Activated CD4-positive, alpha-beta T cell treated with anti-CD3 and anti-CD28 coated beads for 1 hour (primary cell): ENCODE results near the gene PUM2.

Experiments
- DNase-seq: peaks from one replicate; pipeline ENCODE4 v3.0.0-alpha.2; 2020

The PUM2 gene

DNA sequence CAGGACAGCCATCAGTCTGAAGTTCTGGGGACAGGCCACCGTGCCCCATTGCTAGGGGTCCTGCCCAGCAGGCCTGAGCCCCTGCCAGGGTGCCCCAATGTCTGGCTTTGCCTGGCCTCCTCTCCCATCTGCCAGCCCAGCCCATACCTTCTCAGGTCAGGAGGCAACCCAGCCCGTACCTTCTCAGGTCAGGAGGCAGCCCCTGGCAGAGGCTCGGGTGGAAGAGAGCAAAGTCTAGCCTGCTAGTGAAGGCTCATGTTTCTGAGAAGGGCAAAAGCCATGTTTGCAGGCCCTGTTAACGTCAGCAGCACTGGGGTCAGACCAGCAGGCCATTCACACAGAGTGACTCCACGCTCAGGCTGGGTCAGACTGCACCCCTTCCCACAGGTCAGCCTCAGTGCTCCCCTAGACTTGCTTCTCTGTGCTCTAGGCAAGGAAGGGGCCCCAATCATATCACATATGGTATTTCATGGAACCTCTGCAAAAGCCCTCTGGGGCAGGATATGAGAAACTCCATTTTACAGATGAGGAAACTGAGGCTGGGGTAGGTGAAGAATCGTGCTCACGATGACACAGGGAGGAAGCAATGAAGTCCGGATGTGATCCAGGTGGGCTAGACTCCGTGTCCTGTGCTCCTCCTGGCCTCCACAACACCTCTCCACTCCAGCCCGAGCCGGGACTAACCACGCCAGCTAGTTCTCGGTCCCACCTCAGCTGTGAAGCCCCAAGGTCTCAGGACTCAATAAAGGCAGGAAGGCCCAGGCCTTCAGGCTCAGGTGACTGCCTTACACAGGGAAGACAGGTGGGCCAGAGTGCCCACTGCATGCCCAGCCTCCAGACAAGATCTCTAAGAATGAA, 135.2 kb downstream of the PUM2 start:
- no peak for DNase-seq

DNA sequence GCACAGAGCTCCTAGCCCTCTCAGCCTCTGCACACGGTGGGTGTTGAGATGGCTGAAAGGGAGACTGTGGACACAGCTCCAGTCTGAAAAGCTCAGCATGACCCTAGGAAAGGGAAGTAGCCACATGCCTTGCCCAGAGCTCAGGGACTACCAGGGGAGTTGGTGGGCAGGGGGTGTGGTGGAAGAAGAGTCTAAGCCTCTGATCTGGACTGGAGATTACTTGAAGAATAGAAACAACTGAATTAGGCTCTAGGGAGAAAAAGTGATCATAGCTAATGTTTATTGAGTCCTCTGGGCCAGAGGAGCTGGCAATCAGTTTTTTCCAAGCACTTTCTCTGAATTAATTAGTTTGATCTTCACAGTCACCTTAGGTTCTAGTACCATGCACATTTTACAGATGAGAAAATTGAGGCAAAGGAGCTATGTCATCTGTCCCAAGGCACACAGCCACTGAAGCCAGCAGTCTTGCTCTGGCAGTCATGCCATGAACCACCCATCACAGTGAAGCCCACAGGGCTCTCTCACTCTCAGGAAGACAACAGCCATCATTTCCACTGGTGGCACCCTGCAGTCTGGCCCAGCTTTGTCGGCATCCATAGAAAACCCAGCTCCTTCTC, 136.0 kb downstream of the PUM2 start:
- no peak for DNase-seq

GRCh38 chr2:20213651-20214565, 136.7 kb downstream of the PUM2 start:
- no peak for DNase-seq

GRCh38 chr2:20212871-20213503, 137.7 kb downstream of the PUM2 start:
- DNase-seq = no peak

- no peak for DNase-seq
These were observed 138.2 kb downstream of the PUM2 start for GRCh38 chr2:20212459-20212870.

- DNase-seq = no peak
These were observed 138.7 kb downstream of the PUM2 start for GRCh38 chr2:20211860-20212458.

GRCh38 chr2:20211420-20211819, 139.2 kb downstream of the PUM2 start:
- no peak for DNase-seq

DNA sequence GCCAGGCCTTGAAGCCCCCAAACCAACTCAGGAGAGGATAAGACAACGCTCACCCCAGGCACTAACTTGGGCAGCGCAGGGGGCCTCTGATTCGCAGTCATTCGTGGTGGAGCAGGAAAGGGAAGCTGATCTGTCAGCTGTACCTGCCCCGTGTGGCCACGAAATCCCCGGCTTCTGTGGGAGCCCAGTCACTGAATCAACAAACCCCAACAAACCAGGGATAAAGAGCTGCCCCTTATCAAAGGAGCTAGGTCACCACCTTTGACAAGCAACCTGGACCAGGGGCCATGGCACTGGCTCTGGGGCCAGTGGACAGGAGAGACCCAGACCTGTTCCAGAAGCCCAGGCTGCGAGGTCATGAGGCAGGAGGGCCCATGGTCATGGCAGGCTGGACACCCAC, 140.2 kb downstream of the PUM2 start:
- no peak for DNase-seq

DNA sequence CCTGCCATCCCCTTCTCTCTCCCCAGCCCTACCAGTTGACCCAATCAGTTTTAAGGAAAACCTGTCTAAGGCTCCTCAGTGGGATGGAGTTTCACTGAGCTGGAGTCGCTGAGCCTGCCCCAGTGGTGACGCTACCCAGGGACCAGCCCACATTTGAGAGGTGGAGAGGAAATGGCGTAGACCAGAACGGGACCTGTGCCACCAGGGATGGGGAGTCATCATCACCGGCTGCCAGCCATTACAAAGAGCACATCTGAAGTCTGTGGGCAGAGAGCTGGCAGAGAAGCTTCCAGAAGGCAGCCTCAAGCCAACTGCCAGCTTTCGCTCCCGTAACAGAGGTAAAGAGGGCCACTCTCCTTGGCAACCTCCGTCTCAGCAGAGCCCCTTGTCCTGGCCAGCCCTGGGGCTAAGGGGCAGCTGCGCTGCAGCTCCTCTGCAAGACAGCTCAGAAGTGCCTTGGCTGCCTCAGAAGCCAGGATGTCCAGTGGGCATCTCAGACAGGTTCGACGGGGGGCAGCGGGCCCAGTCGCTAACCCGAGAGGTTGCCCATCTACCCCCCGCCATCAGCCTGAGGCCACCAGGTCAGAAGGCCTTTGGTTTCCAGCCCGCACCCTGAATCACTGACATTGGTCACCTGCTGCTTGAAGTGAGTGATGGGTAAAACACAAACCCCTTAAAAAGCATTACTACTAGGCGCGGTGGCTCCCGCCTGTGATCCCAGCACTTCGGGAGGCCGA, 141.1 kb downstream of the PUM2 start:
- DNase-seq = no peak

DNA sequence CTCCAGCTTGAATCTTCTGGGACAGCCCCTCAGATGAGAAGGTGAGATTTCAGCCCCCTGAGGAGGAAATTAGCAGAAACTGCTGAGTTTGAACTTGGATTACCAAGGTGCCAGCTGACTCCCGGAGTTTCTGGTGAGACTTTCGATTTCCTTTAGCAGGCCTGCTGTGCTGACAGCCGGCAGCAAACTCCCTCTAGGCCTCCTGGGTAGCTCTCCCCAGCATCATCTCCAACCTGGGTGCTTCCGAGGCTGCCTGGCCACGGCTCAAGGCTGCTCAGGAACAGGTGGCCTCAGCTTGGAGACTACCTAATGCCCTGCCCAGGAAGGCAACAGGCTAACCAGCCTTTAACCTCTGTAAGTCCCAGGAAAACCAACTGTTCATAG, 142.2 kb downstream of the PUM2 start:
- DNase-seq = no peak

- no peak for DNase-seq
These were observed 143.6 kb downstream of the PUM2 start for GRCh38 chr2:20207051-20207450.

DNA sequence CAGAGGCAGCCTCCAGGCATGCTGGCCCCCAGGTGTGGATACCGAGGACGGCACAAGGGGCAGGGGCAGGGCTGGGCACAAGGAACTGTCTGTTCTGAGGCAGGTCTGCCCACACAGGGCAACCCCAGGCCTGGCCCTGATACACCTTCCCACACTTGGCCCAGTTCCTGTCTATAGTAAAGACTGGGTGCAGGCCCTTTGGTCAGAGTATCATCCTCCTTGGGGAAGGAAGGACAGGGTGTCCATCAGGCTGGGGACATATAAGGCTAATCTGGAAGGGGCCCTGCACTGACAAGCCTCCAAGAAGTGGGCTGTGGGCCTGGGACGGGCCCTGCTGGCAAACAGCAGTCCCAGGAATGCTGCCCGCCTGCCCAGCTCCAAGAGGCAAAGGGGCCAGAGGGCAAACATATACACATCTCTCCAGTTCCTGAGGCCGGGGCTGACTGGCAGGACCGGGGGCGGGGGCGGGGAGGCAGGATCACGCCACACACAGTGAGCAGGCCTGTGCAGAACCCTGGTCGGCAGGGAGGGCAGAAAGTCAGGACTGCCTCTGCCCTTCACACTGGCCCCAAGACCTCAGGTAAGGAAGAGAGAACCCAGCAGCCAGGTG, 144.6 kb downstream of the PUM2 start:
- DNase-seq = no peak

GRCh38 chr2:20205069-20205468, 145.6 kb downstream of the PUM2 start:
- DNase-seq = no peak

GRCh38 chr2:20203521-20204225, 147.0 kb downstream of the PUM2 start:
- no peak for DNase-seq

- DNase-seq = no peak
These were observed 147.6 kb downstream of the PUM2 start for GRCh38 chr2:20203072-20203471.

DNA sequence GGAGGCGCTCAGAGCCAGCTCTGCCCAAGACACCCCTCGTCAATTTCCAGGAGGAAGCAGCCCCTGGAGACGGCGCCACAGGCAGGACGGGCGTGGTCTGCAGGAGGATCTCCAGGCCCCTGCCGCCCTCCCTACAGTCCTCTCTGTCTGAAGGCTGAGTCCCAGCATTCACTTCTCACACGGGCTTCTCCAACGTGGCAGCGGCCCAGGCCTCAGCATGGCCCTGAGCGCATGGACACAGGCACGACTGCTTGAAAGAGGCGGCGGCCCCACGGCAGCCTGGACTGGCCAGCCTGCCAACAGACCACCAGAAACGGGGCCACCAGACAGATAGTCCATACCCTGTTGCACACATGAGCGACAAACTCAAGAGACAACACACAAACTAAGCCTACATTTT, 149.0 kb downstream of the PUM2 start:
- DNase-seq = no peak

DNA sequence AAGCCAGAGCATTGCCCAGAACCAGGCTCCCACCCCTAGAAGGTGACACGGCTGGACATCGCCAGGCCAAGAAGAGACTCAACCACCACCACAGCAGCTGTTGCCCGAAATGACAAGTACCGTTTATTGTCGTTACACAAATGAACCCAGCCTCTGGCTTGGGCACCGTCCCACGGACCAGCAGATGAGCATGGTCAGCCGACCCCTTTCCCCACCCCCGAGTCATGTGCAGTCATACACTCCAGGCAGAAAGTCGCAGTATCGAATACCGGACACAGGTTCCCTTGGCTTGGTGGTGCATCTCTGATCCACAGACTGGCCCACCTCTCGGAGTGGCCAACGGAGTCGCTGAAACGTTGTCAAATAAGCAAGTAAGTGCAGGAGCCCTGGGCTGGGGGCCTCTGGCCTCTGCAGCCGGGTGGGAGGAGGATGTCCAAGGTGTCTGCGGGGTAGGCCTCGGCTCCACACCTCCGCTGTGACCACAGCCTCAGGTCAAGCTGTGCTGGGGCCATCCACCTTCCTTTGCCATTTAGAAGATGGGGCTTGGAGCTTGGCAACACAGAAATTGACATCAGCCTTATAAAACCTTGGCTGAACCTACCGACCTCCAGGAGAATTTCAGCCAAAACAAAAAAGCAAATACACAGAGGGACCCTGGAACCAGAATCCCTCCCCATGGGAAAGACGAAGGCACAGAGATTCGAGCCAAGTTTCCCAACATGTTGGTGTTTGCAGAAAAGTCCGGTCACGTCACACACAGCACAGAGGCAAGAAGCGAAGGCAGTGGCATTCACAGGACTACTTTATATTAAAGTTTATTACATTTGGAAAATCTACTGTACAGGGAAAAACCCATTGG, 149.7 kb downstream of the PUM2 start:
- no peak for DNase-seq

GRCh38 chr2:20199633-20200270, 150.9 kb downstream of the PUM2 start:
- DNase-seq = no peak
